A204.1 (cell line): Measurements from ENCODE around the gene NRDC.
"Not testable (repeated sequence)": the region's sequence is repeated elsewhere in the genome, so short reads cannot be mapped to it uniquely, and the experiment has no call there.

ENCODE experiments used
- FAIRE-seq: peaks from 2 replicates; lab custom pipeline; 2012; peaks lifted over from hg19 to GRCh38; lab: Jason Lieb, UNC

NRDC gene

DNA sequence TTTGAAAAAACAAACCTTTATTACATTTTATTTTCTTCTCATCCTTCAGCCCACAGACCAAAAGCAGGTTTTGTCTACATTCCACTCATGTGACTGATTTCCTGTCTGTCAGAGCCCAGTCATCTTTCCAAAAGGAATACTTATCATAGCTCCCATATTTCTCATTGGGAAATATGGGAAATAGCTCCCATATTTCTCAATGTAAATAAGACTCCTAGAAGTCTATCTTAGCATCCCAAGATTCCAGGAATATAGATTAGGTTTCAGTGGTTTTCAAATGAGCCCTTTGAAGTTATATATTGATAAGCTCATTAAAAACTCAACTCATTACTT lies 19.1 kb upstream of the NRDC start:
- no peak for FAIRE-seq

- FAIRE-seq = not testable (repeated sequence)
Measured at GRCh38 chr1:51894748-51895147, 16.2 kb upstream of the NRDC start.

GRCh38 chr1:51878308-51878615 lies 265 bp downstream of the NRDC start:
- FAIRE-seq = no peak

DNA sequence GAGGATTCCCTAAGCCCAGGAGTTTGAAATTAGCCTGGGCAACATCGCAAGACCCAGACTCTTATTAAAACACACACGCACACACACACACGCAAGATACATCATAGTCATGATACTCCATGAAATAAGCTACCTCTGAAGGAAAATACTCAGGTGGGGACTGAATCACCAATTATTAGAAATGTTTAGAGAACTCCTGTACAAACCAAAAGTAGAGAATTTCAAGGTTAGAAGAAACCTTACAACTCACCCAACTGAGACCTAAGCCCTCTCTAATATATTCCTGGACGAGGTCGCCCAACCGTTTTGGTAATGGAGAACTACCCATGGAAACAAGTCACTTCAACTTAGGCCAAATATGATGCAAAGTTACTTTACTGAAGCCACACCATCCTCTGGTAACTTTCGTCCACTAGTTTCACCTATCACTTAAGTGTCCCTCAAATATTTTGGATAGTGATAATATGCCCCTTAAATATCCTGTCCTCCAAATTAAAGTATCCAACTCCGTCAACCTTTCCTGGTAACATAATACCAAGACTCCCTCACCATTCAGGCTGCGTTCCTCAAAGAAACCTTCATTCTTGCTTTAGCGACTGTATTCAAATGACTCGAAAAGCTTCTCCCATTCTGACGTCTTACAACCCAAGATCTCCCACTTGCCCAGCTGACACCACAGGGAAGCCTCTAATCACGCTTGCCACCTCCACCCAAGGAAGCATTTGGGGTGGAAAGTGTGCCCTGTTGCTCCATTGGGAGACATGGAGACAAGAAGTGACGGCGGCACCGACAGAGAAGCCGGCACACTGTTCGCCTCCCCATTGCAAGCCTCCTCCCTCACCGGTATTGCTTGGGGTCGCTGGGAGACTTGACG lies 856 bp downstream of the NRDC start:
- no peak for FAIRE-seq

- no peak for FAIRE-seq
Measured at GRCh38 chr1:51875836-51876235, 2.7 kb downstream of the NRDC start.

DNA sequence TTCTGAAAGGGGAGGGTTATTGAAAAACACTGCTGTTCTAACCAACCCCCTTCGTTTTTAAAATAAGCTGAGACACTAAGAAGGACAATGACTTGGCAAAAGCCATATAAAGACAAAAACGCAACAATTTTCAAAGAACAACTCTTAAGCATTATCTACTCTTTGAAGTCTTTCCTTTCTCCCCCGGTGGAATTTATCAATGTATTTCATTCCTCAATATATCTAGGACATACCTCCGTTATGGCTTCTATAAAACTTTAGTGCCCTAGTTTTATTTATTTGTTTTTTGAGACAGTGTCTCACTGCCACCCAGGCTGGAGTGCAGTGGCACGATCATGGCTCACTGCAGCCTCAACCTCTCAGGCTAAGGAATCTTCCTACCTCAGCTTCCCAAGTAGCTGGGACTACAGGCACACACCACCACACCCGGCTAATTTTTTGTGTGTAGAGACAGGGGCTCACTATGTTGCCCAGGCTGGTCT lies 3.2 kb downstream of the NRDC start:
- no peak for FAIRE-seq

DNA sequence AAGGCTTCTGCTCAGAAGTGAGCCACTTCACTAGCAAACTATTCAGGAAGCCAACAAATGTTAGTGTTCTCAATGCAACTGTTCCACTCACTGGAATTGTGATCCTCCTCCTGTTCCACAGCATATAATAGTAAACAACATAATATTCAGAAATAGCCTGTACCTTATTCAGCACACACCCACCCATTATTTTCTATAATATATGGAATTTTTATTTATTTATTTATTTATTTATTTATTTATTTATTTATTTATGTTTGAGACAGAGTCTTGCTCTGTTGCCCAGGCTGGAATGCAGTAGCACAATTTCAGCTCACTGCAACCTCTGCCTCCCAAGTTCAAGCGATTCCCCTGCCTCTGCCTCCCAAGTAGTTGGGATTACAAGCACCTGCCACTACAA lies 5.3 kb downstream of the NRDC start:
- FAIRE-seq = not testable (repeated sequence)

DNA sequence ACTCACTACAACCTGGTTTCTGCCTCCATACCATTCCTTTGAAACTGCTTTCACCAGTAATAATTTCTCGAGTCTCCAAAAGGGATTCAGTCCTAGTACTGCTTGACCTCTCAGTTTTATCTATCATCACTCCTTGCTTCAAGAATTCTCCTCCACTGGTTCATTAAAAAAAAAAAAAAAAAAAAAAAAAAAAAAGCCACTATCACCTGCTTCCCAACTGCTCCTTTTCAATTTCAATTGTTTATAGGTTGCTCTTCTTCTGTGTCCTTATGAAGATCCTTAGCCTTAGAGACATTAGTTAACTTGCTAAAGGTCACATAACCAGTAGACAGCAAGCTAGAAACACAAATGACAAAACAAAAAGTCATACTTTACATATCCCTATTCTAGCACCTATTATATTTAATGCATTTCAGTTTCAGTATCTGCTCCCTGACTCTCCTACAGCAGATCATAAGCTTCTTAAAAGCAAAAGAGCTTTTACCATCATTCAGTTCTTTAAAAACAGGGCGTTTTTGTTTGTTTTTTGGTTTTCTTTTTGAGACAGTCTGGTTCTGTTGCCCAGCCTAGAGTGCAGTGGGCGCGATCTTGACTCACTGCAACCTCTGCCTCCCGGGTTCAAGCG lies 7.1 kb downstream of the NRDC start:
- FAIRE-seq = no peak

DNA sequence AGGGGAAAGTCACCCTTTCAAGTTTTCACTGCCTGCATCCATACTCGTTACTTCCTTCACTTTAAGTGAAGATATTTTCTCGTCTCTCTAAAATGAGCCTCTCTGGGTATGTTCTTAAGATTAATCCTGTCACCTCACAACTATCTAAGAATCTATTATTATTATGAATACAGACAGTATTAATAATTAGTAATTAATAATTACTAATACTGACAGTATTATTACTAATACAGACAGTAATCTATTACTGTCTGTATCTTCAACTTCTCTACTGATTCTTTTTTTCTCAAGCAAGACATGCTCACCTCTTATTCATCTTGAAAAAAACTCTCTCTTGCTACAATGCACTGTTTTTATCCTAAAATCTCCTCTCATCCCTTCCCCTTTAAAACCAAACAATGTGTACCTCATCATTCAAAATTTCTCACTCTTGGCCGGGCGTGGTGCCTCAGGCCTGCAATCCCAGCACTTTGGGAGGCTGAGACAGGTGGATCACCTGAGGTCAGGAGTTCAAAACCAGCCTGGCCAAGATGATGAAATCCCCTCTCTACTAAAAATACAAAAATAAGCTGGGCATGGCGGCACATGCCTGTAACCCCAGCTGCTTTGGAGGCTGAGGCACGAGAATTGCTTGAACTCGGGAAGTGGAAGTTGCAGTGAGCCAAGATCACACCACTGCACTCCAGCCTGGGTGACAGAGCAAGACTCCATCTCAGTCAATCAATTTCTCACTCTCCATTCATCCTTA lies 7.8 kb downstream of the NRDC start:
- FAIRE-seq = no peak

DNA sequence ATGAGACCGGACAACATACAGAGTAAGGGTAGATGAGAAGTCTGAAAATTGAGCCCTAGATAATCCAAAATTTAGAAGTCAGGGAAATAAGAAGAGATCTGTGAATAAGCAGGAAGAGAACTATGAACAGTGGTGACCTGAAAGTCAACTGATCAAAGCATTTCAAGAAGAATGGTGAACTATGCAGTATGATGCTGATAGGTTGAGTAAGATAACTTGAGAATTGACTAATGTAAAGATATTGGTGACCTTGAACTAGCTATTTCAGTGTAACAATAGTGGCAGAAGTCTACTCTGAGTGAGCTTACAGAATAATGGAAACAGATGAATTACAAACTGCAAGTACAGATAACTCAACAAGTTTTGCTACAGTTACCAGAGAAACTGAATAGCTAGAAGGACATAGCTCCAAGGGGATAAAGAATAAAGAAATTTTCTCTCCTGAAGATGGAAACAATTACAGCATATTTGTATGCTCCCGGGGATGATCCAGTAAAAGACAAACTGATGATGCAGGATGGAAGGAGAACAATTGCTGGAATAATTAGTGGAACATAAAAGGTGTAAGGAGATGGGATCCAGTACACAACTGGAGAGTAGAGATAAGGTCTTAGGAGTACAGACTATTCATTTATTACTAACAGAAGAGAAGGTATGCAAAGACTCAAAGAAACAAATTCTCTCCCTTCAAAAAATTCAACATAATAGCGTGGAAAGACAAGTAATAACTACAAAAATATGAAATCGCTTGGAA lies 10.9 kb downstream of the NRDC start:
- no peak for FAIRE-seq

DNA sequence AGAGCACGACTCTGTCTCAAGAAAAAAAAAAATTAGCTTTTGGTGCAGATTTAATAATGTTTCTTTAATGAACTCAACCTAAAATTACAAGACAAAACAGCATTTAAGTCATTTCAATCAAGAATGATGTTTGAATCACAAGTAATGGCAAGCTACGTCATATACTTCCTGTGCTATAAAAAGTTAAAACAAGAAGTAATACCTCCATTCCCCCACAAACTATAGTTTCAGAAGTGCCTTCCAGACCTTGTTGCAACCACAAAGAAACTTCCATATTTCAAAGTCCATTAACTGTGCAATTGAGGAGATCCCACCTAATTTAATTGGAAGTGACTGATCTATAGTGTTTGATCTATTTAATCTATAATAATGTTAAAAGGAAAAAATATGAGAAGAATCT lies 15.1 kb downstream of the NRDC start:
- FAIRE-seq = no peak

DNA sequence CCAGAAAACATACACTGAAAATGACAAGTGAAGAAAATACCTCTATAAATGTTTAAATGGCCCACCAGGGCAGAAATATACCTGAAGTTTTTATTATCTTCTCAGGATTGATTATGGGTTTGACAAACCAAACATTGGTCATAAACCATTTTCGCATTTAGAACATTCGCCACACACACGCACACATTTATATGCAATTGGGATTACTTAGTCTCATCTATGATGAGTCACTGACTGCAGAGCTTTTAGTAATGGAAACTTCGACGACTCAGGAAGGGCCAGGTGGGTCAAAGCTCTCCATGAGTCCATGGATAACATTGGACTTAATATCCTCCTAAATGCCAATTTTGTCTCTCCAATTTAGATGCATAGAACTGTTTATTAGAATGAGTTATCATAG lies 16.9 kb downstream of the NRDC start:
- FAIRE-seq = no peak

GRCh38 chr1:51859735-51860134 lies 18.8 kb downstream of the NRDC start:
- no peak for FAIRE-seq

GRCh38 chr1:51859333-51859732 lies 19.2 kb downstream of the NRDC start:
- FAIRE-seq = no peak

DNA sequence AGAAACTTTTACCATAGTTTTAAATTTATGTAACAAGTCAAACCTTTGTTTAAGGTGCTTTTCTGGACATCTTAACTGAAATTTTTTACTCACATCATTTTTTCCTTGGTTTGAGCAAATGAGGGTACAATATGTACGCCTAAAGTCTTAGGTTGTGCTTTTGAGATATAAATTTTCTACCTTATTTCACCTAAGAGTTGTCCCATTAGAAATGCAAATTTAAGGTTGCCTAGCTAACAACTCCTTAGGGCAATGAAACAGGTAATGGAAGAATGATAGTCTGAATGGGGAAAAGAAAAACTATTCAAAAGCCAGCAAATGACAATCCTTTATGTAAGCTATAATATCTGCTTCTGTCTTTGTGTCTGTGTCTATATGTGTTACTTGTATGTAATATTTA lies 19.6 kb downstream of the NRDC start:
- FAIRE-seq = no peak

DNA sequence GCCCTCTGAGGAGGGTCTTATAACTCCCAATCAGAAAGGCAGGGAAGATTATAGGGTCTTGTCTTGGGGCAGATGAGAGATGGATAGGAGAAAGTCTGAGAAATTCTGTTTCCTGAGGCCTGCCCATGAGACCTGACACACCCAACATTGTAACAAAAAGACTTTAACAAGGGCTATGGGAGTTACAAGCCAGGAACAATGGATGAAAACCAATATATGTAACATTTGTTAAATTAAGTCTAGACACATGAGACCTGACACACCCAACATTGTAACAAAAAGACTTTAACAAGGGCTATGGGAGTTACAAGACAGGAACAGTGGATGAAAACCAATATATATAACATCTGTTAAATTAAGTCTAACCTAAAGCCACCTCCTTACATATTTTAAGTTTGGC lies 21.8 kb downstream of the NRDC start:
- FAIRE-seq = no peak

- FAIRE-seq = no peak
Measured at GRCh38 chr1:51855624-51856023, 22.9 kb downstream of the NRDC start.

DNA sequence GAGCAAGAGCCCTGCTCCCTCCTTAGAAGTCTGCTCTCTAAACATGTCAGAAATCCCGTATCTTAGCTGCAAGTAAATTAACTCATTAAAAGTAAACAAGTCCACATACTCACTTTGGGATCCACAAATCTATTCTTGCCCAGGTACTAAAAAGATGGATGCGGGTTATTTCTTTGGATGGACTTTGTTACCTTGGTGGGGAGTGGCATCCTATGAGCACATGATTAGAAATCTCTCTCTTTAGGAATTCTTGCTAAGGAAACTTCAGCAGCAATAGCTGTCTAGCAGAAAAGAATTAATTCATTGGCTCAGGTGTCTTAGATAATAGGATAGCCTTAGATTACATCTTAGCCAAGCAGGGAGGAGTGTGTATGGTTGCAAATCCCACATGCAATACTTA lies 25.2 kb downstream of the NRDC start:
- no peak for FAIRE-seq

- no peak for FAIRE-seq
Measured at GRCh38 chr1:51851882-51852396, 26.6 kb downstream of the NRDC start.

GRCh38 chr1:51850420-51851223 lies 27.9 kb downstream of the NRDC start:
- FAIRE-seq = no peak

- no peak for FAIRE-seq
Measured at GRCh38 chr1:51847294-51847920, 31.1 kb downstream of the NRDC start.
